K562 treated with DMSO at 1 percent for 12 hours (cell line): Measurements from ENCODE around the gene DQX1. TPM values are rescaled to one million over a fixed set of nuclear protein-coding genes. Genes with fewer than 3 reads are reported as not detected.

ENCODE experiments used
- total RNA-seq: library from RNA; unstranded; fragments of 300-600 nt; gene quantifications from 2 replicates; pipeline ENCODE4 v1.2.3, GENCODE V29; 2022; ENCODE audit not compliant: insufficient read depth

The DQX1 gene, protein sequence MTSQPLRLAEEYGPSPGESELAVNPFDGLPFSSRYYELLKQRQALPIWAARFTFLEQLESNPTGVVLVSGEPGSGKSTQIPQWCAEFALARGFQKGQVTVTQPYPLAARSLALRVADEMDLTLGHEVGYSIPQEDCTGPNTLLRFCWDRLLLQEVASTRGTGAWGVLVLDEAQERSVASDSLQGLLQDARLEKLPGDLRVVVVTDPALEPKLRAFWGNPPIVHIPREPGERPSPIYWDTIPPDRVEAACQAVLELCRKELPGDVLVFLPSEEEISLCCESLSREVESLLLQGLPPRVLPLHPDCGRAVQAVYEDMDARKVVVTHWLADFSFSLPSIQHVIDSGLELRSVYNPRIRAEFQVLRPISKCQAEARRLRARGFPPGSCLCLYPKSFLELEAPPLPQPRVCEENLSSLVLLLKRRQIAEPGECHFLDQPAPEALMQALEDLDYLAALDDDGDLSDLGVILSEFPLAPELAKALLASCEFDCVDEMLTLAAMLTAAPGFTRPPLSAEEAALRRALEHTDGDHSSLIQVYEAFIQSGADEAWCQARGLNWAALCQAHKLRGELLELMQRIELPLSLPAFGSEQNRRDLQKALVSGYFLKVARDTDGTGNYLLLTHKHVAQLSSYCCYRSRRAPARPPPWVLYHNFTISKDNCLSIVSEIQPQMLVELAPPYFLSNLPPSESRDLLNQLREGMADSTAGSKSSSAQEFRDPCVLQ
- 0.90 TPM in 1 of 2 replicates, not detected in the other for total RNA-seq

DNA sequence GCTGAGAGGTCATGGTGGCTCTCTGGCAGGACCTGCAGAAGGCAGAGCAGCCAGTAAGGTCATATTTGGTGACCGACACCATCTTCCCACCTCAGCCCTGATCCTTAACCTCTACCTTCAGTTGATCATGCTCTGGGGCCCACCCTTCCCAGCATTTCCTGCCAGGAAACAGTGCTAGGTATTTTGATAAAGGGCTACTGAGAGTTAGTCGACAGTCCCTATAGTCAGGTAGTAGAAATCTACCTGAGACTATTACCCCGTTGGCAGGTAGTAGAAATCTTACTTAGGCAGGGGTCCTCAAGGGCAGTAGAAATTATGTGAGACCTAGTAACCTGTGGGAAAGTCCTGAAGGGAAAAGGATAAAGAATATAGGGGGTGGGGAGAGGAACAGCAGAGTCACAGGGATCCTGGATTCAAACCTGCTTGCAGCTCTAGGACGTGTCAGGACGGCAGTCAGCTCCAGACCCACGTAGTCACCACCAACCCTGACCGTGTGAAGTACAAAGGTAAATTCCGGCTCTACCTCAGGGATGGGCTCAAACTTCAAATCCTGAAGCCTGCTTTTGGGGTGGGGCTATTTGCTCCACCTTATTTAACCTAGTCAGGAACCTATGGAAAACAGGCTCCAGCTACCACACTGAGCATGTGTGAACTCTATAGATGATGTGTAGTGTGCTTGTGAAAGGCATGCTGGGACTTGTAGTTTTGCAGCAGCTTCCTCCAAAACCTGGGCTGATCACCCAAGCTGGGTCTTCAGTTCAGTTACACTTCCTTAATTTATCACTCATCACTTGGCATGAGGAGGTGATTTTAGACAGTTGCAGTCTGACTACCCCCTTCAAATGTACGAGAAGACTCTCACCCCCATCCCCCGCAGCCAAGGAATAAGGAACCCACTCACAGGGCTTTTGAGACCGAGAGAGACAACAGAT, at the start of gene DQX1:
Gene DQX1, minus strand, starts transcription at position 515 of the 932 bp plus-strand sequence. Its CDS starts 502 bp downstream, at position 13.

DNA sequence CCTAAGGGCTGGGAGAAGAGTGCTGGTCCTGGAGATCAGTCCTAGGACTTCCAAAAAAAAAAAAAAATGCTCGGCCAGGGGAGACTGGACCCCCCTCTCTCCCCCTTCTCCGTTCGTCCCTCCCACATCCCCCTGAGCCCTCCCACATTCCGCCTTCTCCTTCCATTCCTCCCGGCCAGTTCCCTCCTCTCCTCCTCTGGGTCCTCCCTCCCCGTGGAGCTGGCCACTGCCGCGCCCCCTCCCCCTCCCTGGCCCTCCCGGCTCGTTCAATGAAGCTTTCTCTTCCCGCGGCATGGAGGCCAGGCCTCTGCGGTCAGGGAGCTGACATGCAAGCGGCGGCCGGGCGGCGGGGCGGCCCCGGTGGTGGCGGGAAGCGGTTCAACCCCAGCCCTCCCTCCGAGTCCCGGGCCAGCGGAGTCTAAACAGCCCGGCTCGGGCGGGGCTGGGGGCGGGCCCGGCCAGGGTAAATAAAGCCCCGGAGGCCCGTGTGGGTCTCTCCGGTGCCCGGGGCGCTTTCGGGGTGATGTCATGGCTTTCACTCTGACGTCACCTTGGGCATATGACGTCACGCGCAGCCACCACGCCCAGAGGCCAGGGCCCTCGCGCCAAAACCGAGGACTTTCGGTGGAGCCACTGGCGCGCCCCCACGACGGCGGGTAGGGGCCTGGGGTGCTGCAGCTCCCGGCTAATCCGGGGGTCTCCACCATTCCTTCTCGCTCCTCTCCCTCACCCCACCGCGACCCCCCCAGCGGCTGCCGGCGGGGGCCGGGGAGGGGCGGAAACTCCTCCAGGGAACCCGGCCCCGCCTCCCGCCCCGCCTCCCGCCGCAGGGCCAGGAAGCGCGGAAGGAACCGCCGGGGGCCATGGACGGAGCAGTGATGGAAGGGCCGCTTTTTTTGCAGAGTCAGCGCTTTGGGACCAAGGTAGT, 28.1 kb upstream of the DQX1 start, which contains the start of the genes DOK1 and LOXL3:
Gene DOK1, plus strand, starts transcription at position 829 of the 928 bp plus-strand sequence. Its CDS starts 35 bp downstream, at position 864.
Gene LOXL3, minus strand, starts transcription at position 51 of the 928 bp plus-strand sequence. CDS start 1,308 bp downstream, outside the sequence.

DNA sequence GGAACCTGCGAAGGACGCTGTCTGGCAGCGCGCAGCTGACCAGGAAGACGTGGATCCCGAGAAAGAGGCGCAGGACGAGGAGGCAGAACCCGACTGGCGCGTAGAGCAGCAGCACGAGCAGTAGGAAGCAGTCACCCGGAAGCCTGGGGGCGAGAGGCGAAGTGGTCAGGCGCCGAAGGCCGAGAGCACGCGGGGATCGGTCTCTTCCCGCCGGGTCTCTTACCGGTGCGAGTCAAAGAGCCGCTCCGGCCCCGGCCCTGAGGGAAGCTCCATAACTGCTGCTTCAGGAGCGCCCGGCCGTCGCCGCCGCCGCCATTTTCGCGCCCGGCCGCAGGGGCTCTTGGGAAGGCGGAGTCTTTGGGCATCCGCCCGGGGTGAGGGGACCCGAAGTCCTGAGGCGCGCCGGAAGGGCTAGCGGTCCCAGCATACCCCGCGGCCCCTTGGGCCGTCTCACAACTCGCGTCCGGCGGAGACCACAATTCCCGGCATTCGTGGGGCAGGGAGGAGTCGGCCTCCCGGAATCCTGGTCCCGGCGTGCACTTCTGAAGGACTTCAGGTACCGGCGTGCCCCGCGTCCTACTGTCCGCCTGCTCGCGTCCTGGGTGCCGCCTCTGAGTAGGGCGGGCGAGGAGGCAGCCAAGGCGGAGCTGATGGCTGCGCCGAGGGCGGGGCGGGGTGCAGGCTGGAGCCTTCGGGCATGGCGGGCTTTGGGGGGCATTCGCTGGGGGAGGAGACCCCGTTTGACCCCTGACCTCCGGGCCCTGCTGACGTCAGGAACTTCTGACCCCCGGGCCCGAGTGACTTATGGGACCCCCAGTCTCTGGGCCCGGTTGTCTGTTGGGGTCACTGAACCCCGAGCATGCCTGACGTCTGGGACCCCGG, 3.6 kb upstream of the DQX1 start, which contains the start of the genes AUP1 and HTRA2:
Gene AUP1, minus strand, starts transcription at position 350 of the 882 bp plus-strand sequence. Its CDS starts 77 bp downstream, at position 273.
Gene HTRA2, plus strand, starts transcription at position 577 of the 882 bp plus-strand sequence. Its CDS starts 74 bp downstream, at position 651.

GRCh38 chr2:74514368-74515270, 11.4 kb downstream of the DQX1 start, which contains the start of gene TLX2:
Gene TLX2, plus strand, starts transcription at chr2:74514450. Its CDS starts 357 bp downstream, at chr2:74514807.

GRCh38 chr2:74507145-74507925, 18.7 kb downstream of the DQX1 start, which contains the start of gene PCGF1:
Gene PCGF1, minus strand, starts transcription at chr2:74507695. Its CDS starts 27 bp downstream, at chr2:74507668.

DNA sequence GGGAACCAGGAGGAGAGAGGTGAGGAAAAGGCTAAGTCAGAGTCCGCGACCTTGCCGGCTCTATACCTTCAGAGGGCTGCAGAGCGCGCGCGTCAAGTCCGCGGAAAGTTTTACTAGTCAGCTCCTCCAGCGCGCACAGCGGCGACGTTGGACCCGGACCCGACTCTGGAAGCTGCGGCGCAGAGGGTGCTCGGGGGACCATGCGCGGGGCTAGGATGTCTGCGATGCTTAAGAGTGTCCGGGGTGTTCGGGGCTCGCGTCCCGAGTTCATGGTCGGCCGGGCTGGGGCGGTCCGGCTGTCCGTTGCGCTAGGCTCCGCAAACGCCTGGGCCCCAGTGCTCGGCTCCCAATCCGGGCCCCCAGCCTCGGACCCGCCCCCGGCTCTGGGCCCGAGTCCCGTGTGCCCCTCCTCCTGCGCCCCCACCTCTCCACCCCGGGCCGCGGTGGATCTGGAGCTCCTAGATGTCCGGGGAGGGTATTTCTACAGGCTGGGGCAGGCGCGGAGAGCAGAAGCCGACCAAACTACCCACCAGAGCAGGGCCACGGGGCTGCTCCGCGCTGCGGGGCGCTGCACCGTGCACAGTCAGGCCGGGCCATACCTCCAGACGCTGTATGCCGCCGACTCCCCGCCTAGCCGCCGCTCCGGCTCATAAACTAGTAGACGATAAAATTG, 26.6 kb downstream of the DQX1 start, which contains the start of gene LBX2:
Gene LBX2, minus strand, starts transcription at position 337 of the 673 bp plus-strand sequence. Its CDS starts 66 bp downstream, at position 271.

GRCh38 chr2:74482801-74483674, 43.0 kb downstream of the DQX1 start, which contains the start of the genes CCDC142 and TTC31:
Gene CCDC142, minus strand, starts transcription at chr2:74482998. Its CDS starts 161 bp downstream, at chr2:74482837.
Gene TTC31, plus strand, starts transcription at chr2:74483081. Its CDS starts 15 bp downstream, at chr2:74483096.

GRCh38 chr2:74472086-74472944, 53.7 kb downstream of the DQX1 start, which contains the start of gene MRPL53:
Gene MRPL53, minus strand, starts transcription at chr2:74472680. Its CDS starts 20 bp downstream, at chr2:74472660.

Other genes starting within 250 kb of the DQX1 start
- gene SLC4A5, start 182.8 kb downstream of the DQX1 start, total RNA-seq = 0.54 TPM in 1 of 2 replicates, not detected in the other
- gene DCTN1, start 145.9 kb downstream of the DQX1 start, total RNA-seq = 37.6 and 65.9 TPM in 2 replicates
- 0.34 TPM in 1 of 2 replicates, not detected in the other for gene C2orf81, start 104.6 kb downstream of the DQX1 start, total RNA-seq
- 10.1 and 19.4 TPM in 2 replicates for gene WDR54, start 104.5 kb downstream of the DQX1 start, total RNA-seq
- gene RTKN, start 84.3 kb downstream of the DQX1 start, total RNA-seq = 5.8 and 7.7 TPM in 2 replicates
- gene INO80B, start 71.1 kb downstream of the DQX1 start, total RNA-seq = 5.4 and 10.6 TPM in 2 replicates
- gene WBP1, start 67.8 kb downstream of the DQX1 start, total RNA-seq = 53.6 and 54.1 TPM in 2 replicates
- gene MOGS, start 60.8 kb downstream of the DQX1 start, total RNA-seq = 54.2 and 80.9 TPM in 2 replicates
- 56.6 and 70.8 TPM in 2 replicates for gene MRPL53, start 53.6 kb downstream of the DQX1 start, total RNA-seq
- 4.3 and 9.0 TPM in 2 replicates for gene CCDC142, start 43.2 kb downstream of the DQX1 start, total RNA-seq
- gene TTC31, start 43.1 kb downstream of the DQX1 start, total RNA-seq = 8.3 and 23.7 TPM in 2 replicates
- 8.2 and 9.1 TPM in 2 replicates for gene LBX2, start 26.6 kb downstream of the DQX1 start, total RNA-seq
- 26.0 and 26.8 TPM in 2 replicates for gene PCGF1, start 18.5 kb downstream of the DQX1 start, total RNA-seq
- not detected in 2 replicates for gene TLX2, start 11.8 kb downstream of the DQX1 start, total RNA-seq
- 125 and 158 TPM in 2 replicates for gene AUP1, start 3.5 kb upstream of the DQX1 start, total RNA-seq
- 63.8 and 75.8 TPM in 2 replicates for gene HTRA2, start 3.7 kb upstream of the DQX1 start, total RNA-seq
- gene LOXL3, start 27.7 kb upstream of the DQX1 start, total RNA-seq = 0.74 TPM in 1 of 2 replicates, not detected in the other
- 39.5 and 41.0 TPM in 2 replicates for gene DOK1, start 28.5 kb upstream of the DQX1 start, total RNA-seq
- gene M1AP, start 122.1 kb upstream of the DQX1 start, total RNA-seq = 0.51 TPM in 1 of 2 replicates, not detected in the other
- 5.5 and 11.2 TPM in 2 replicates for gene SEMA4F, start 128.0 kb upstream of the DQX1 start, total RNA-seq